GM19467 (cell line): Measurements from ENCODE around the gene NXPH4.

Experiments
- ATAC-seq: cut with Tn5 transposase; IDR thresholded peaks from one replicate; pipeline ENCODE4 v1.9.1; 2021; ENCODE audit warnings: mild to moderate bottlenecking, moderate library complexity; ENCODE audit not compliant: unreplicated experiment

NXPH4 gene

DNA sequence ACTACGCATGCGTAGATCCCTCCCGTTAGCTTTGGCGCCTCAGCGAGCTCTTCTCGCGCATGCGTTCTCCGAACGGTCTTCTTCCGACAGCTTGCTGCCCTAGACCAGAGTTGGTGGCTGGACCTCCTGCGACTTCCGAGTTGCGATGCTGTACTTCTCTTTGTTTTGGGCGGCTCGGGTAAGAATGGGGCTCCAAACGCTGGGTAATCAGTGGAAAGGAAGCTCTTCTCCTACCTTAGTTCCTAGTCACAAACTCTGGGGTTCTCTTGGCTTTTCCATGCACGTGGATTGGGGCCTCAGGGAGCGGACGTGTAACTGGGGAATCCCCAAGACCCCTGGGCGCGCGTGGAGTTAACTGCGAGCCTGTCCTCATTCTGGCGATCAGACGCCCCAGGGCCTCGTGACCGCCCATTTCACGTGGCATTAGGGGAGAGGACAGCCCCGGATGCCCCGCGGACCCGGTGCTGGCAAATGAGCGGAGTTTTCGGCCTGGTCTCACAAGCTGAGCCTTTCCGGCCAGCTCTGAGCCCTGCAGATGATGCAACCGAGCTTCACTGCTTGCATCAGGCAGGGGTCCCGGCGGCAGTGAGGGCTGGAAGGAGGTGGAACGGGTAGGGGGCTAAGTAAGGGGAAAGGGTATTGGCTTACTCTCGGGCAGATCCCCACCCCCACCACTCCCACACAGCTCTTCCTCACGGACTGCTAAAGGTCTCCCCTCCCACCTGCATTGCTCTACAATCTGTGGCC is 13.2 kb downstream of the NXPH4 start, which contains the start of gene SHMT2:
SHMT2 (plus strand) TSS at position 78 of the 747 bp plus-strand sequence; CDS start at position 146, 68 bp downstream.
- ATAC-seq, result peak; percentile 56

DNA sequence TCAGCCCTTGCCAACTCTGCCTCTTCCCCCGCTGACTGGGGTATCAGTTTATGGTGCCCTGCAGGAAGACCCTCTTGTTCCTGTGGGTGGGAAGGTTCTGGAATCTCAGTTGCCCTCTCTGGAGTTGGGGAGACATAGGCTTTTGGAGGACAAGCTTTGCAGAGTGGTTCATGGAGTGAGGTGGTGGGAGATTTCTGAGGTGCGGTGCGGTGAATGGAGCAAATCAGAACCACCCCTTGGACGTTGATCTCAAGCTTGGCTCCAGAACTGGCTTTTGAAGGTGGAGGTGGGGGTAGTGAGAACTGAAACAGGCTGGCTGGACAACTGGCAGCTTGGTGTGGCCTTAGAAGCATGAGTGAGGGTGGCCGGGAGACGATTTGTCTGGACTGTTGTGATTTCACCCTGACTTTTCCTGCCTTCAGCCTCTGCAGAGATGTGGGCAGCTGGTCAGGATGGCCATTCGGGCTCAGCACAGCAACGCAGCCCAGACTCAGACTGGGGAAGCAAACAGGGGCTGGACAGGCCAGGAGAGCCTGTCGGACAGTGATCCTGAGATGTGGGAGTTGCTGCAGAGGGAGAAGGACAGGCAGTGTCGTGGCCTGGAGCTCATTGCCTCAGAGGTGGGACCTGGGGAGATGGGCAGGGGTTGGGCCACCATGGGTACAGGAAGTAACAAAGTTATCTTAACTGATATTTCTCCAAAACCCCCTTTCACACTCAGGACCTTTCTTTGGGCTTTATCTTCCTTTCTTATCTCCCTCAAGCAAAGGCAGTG is 14.0 kb downstream of the NXPH4 start:
- no peak for ATAC-seq

DNA sequence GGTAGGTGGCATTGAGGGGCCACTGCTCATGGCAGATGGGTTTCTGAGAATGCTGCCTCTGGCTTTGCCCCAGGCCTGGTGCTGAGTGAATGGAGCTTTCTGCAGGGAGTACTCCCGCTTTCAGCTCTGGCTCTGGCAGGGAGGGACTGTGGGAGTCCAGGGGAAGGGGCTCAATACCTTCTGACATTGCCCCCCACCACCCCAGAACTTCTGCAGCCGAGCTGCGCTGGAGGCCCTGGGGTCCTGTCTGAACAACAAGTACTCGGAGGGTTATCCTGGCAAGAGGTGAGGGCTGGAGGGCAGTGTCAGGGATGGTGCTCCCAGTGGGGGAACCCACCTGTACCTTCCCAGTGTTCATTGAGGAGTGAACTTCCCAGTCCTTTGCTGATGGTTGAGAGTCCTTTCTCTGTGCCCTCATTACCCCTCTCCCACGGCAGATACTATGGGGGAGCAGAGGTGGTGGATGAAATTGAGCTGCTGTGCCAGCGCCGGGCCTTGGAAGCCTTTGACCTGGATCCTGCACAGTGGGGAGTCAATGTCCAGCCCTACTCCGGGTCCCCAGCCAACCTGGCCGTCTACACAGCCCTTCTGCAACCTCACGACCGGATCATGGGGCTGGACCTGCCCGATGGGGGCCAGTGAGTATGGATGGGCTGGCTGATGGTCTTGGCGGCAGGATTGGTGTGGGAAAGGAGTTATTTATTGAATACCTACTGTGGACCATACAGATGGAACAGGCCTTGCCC is 14.9 kb downstream of the NXPH4 start:
- no peak for ATAC-seq

DNA sequence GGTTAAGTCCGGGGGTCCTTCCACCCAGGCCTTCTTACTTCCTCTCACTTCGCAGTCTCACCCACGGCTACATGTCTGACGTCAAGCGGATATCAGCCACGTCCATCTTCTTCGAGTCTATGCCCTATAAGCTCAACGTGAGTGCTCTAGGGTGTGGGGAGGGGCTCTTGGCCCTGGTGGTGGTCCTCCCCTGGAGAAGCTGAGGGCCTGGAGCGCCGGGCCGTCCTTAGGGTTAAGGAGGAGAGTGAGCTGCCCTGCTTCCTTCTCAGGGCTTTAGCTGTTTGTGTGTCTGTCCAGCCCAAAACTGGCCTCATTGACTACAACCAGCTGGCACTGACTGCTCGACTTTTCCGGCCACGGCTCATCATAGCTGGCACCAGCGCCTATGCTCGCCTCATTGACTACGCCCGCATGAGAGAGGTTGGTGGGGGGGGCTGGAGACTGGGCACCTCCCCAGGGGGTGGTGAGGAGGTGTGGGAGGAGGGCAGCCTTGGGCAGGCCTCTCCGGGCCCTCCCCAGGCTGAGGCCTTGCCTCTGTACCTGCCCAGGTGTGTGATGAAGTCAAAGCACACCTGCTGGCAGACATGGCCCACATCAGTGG is 15.7 kb downstream of the NXPH4 start:
- ATAC-seq, result no peak

DNA sequence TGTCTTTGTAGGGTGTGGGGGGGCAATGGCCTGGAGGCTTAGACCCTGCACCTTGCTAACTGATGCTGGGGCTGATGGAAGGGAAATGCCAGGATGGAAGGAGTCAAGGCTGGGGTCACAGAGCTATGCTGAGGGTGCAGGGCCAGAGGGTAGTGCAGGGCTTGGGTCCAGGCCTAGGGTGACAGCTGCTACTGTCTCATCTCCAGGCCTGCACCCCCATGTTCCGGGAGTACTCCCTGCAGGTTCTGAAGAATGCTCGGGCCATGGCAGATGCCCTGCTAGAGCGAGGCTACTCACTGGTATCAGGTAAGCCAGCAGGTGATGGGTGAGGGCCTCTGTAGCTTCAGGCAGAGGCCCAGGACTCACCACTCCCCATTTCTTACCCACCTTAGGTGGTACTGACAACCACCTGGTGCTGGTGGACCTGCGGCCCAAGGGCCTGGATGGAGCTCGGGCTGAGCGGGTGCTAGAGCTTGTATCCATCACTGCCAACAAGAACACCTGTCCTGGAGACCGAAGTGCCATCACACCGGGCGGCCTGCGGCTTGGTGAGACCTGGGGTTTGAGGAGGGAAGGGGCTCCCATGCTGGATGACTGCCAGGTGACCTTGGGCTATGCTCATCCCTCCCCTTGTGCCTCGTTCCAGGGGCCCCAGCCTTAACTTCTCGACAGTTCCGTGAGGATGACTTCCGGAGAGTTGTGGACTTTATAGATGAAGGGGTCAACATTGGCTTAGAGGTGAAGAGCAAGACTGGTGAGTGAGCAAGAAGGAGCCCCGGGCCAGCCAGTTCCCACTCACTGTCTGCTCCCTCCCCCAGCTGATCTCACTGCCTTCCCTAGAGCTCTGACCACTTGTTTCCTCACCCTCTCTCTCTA is 17.0 kb downstream of the NXPH4 start:
- ATAC-seq, result no peak

DNA sequence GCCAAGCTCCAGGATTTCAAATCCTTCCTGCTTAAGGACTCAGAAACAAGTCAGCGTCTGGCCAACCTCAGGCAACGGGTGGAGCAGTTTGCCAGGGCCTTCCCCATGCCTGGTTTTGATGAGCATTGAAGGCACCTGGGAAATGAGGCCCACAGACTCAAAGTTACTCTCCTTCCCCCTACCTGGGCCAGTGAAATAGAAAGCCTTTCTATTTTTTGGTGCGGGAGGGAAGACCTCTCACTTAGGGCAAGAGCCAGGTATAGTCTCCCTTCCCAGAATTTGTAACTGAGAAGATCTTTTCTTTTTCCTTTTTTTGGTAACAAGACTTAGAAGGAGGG is 17.6 kb downstream of the NXPH4 start:
- no peak for ATAC-seq

DNA sequence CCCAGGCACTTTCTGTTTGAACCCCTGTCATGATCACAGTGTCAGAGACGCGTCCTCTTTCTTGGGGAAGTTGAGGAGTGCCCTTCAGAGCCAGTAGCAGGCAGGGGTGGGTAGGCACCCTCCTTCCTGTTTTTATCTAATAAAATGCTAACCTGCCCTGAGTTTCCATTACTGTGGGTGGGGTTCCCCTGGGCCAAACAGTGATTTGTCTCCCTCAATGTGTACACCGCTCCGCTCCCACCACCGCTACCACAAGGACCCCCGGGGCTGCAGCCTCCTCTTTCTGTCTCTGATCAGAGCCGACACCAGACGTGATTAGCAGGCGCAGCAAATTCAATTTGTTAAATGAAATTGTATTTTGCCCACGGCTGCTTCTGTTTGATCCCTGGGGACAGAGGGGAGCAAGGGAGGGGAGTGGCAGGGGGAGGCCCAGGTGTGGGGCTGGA is 18.0 kb downstream of the NXPH4 start:
- no peak for ATAC-seq

DNA sequence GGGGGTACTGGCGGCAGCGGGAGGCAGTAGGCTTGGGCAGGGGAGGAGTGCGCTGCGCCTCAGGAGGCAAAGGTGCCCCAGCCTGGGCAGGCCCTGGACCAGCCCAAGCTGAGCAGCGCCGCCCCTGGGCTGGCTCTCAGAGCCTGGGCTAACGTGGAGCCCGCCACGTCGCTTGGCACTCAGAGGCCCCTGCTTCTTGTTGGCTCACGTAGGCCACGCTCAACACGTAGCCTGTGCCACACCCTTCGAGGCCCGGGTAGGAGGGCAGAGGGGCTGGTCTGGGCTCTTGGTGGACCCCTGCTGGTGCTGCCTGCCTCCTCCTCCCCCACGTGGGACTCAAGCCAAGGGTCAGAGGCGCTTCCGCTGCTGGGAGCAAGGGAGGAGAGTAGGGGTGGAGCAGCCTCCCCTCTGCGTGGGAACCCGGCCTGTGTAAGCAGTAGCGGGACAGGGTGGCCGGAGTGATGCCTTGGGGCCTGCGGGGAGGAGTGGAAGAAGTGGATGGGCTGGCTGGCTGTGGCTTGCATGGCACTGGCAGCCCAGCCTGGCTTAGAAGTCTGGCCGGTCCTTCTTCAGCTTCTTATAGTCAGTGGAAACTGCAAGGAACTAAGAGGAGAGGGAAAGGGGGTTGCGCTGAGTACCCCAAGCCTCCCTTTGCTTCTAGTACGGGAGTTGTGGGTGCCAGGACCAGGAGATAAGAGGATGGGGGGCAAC is 18.6 kb downstream of the NXPH4 start:
- ATAC-seq, result no peak

DNA sequence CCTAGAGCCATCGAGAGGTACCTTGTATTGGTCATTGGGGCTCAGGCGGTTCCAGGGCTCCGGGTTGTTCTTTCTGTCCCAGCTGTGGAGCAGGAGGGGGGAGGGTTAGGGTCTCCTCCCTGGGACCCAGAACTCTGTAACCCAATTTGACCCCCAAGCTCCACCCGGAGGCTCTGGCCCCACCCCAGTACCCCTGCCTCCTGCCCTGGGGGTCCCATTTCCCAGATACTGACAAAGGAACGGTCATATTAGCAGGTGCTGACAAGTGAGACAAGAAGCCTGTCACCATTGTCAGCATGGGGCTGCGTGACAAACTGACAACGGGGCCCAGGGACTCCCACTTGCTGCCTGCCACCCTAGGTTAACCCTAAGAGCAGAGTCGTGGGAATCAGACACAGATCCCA is 19.1 kb downstream of the NXPH4 start:
- ATAC-seq, result no peak

DNA sequence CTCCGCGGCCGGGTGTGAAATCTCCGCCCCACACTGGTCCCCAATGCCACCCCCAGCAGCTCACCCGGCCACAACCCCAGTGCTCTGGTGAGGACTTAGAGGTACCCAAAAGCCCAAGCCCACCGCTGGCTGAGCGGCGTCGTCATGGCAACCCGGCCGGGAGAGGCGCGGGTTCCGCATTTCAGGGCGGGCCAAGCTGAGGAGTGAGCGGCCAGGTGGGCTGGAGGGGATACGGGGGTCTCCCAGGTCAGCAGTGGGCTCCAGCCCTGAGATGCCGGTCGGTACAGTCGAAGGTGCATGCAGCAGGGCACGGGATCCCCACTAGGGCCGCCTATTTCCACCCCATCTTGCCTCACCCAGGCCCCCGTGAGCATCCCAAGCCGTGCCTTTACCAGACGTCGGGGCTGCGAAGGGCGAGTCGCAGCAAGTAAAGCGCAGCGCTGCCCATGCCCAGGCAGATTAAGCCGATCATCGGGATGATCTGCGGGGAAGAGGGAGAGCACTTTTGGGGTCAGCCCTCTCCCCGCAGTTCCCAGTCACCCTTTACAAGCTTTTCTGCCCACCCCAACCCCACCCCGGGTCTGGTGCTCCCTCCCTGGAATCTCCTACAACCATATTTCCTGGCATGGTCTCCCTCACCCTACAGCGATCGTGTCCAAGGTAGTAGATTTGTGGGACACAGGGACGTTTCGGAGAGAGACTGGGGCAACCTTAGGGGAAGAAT is 19.8 kb downstream of the NXPH4 start:
- no peak for ATAC-seq

DNA sequence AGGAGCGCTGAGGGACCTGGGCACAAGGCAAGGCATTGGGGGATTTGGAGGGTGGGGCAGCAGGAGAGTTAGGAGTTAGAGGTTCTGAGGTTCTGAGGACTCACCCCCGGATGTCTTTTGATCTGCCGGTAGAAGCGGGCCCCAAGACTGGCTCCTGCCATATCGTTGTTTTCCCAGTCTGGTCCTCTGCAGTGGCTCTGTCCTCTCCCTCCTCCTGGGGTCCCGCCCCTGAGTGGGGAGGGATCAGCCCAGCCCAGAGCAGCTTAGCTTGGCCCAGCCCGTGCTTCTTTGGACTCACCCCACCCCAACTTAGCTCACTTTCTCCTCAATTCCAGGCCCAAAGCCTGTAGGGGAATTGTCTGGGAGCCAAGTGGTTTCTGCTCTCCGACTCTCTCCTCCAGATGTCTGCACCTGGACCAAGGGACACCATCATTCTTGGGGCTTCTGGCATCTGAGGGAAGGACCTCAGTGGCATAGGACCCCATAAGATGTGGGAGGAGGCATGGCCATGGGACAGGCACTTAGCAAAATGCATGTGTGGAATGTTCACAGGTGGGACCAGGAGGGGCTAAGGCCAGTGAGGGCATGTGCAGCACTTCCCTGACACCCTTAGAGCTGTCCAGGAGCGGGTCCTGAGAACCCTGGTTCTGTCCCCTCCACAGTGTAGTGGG is 20.5 kb downstream of the NXPH4 start:
- ATAC-seq, result no peak

DNA sequence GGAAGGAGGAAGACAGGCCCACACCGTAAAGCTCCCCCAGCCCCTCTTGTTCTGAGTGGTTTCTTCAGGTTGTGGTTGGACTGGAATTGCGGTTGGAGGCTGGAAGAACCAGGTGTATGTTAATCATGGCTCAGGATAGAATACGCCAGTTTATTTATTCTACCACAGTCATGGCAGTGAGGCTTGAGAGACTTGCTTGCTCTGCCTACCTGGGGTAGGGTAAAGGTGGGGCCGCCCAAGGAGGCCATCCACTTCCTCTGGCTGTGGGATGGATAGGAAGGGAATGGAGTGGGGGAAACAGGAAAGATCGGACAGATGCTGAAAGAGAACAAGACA is 21.0 kb downstream of the NXPH4 start:
- no peak for ATAC-seq

DNA sequence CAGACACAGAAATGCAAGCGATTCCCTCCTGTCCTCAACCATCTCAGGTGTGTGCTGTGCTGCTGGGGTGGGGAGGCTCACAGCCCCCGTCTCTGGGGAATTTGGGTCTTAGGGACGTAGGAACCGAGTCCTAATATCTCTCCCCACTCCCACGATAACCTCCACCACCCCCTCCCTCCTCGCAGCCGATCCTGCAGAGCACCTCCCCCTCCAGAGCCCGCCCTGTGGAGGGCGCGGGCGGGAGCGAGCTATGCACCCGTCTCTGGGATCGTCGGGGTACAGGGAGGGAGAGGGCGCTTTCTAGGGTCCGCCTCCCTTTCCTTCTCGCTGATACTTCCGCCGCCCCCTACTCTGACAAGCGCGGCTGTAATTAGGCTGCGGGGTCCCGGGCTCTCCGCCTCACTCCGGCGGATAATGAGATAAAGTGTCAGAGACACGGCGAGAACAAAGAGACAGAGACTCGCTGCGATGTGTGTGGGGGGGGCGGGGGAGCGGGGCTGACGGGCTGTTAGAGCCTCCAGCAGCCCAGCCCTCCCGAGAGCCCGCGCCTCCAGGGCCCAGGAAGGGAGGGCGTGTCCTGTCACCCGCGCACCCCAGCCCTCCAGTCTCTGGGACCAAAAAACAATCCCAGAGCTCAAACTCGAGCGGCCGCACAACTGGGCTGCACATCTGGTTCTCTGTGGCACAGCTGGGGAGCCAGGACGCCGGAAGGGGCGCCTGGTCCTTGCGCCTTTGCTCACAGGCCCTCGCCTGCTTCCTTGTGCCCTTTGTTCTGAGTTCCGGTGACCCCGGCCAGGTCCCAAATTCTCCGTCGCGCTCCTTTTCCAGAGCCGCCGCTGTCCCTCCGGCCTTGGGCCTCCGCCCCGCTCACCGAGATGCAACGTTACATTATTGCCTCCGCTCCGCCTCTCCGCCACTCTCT is 21.6 kb downstream of the NXPH4 start:
- ATAC-seq, result no peak

DNA sequence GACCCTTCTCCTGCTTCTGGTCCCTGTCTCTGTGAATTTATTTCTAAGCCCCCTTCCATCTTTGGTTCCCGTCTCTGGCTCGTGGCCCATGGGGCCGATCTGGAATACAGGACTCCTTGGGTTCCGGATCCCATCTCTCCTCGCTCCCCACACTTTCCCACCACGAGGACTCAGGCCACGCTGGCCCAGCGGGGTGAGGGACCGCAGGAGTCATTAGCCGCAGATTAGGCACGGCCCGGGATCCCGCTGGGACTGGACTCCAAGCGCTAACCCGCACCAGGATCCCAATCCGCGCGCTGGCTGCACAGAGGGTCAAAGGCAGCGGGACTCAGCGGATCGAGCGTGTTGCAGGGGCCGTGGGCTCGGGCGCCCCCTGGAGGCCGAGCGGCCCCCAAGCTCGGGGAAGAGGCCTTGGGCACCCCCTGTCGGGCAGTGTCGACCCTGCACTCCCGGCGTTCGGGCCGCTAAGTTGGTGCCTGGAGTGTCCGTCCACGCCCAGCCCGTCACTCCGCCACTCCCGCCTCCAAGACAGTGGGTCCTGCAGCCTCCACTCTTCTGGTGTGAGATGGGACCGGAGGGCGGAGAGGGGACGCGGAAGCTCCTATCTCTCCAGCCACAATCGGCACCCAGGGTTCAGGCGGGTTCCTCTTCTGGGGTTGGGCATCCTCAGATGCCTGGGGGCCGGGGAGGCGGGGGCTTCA is 22.4 kb downstream of the NXPH4 start:
- peak; percentile 60 for ATAC-seq

DNA sequence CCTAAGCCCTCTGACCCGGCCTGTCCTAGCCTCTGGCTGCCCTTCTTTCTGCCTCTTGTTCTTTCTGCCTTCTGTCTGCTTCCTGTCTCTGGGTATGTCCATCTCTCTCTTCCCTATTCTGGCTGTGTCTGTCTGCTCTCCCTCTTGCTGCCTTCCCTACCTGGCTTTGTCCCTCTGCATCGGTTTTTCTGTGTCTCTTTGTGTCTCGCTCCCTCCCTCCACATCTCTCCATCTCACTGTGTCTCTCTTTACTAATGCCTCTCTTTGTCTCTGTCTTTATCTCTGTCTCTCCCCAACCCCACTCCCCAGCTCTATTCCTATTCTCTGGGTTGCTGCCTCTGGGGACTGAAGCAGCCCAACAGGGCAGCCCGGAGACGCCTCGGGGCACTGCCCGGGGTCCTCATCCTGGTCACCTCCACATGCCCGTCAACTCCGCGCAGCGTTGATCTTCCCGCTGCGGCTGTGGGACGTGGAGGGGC is 23.0 kb downstream of the NXPH4 start:
- no peak for ATAC-seq

DNA sequence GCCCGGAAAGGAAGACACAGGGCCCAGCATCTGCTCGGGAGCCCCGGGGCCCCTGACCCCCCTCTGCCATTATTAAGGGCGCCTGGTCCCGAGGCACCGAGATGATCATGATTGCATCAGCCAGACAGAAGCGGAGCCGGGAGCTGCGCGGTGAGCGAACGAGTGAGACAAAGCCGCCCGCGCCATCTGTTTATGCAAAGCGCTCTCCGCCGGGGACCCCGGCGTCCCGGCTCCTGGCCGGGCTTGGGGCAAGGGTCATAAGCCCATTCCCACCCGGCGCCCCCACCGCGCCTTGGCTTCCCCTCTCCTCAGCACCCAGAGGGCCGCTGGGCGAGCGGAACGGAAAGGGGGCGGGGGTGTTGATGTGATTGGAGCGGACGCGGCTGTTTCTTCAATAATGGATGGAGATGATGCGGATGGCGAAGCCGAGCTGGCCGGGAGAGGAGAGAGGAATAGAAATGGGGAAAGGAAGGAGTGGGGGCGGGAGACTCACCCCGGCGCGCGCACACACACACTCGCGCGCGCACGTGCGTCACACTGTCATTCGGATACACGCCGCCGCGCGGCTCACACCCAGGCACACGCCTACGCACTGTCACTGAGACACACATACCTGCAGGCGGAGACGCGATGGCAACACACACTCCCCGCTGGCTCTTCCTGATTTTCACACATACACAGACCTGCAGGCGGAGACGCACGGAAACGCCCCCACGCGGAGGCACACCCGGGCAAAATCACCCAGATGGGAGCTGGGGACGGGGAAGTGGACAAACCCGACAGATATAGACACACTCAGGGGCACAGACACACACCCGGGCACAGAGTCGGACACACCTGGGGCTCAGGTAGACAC is 23.7 kb downstream of the NXPH4 start:
- ATAC-seq, result no peak
